IMR-90 (cell line): Measurements from ENCODE around the gene RAD18. TPM values are rescaled to one million over a fixed set of nuclear protein-coding genes. Genes with fewer than 3 reads are reported as not detected.

Experiments used
- ATAC-seq: fragments of 200-7000 bp; cut with Tn5 transposase; 2 replicates; pipeline ENCODE4 v1.9.1; 2020; ENCODE audit warnings: low read depth, mild to moderate bottlenecking, moderate library complexity
- BruUV-seq: library from RNA; stranded (reverse); fragments of 400-500 nt; replicated peaks from 2 replicates; lab custom pipeline; 2021; lab: Mats Ljungman, UMichigan
- CTCF ChIA-PET: fragments of 300-600 bp; formaldehyde crosslinking; extraction: SDS; loops from one replicate; lab custom pipeline; 2021; ENCODE audit warnings: antibody characterized with exemption; lab: Yijun Ruan, JAX
- POLR2A ChIA-PET: fragments of 300-600 bp; sonication (Branson Sonifier 250); formaldehyde crosslinking; loops from one replicate; lab custom pipeline; 2022; ENCODE audit warnings: antibody characterized with exemption; ENCODE audit not compliant: unreplicated experiment; lab: Charles Lee
- DNase-seq: peaks from one replicate; pipeline ENCODE4 v3.0.0; 2013
- H2AFZ ChIP-seq: replicated peaks from 2 replicates; pipeline ENCODE3; 2013; ENCODE audit warnings: low read length, mild to moderate bottlenecking; ENCODE audit not compliant: poor library complexity
- H2AK5ac ChIP-seq: 2 replicates; pipeline ENCODE4 v1.6.1; 2013; ENCODE audit warnings: low read depth, low read length, inconsistent platforms
- H2AK9ac ChIP-seq: replicated peaks from 2 replicates; pipeline ENCODE3; 2013; ENCODE audit warnings: mild to moderate bottlenecking, low read depth, low read length, moderate library complexity; ENCODE audit not compliant: poor library complexity
- H2BK120ac ChIP-seq: 2 replicates; pipeline ENCODE4 v1.6.1; 2013; ENCODE audit warnings: low read depth, low read length, inconsistent platforms
- H2BK15ac ChIP-seq: 3 replicates; pipeline ENCODE4 v1.6.1; 2013; ENCODE audit warnings: low read depth, low read length, inconsistent platforms
- H2BK20ac ChIP-seq: 2 replicates; pipeline ENCODE4 v1.6.1; 2013; ENCODE audit warnings: low read depth, mild to moderate bottlenecking, inconsistent platforms, low read length, moderate library complexity
- H2BK5ac ChIP-seq: 2 replicates; pipeline ENCODE4 v1.6.1; 2013; ENCODE audit warnings: mild to moderate bottlenecking, low read depth, low read length, inconsistent platforms; ENCODE audit not compliant: poor library complexity, severe bottlenecking
- H3K14ac ChIP-seq: replicated peaks from 2 replicates; pipeline ENCODE4 v1.6.1; 2013; ENCODE audit warnings: low read depth, low read length, inconsistent platforms
- H3K18ac ChIP-seq: 2 replicates; pipeline ENCODE4 v1.6.1; 2013; ENCODE audit warnings: low read depth, low read length, control low read depth
- H3K23ac ChIP-seq: 2 replicates; pipeline ENCODE4 v1.6.1; 2013; ENCODE audit warnings: low read depth, low read length, inconsistent platforms
- H3K27ac ChIP-seq: 2 replicates; pipeline ENCODE4 v1.5.1; 2013; ENCODE audit warnings: mild to moderate bottlenecking, control low read depth, low read length; ENCODE audit not compliant: insufficient read depth
- H3K27me3 ChIP-seq: 2 replicates; pipeline ENCODE4 v1.6.1; 2013; ENCODE audit warnings: low read length; ENCODE audit not compliant: control insufficient read depth, insufficient read depth
- H3K36me3 ChIP-seq: 2 replicates; pipeline ENCODE4 v1.6.1; 2013; ENCODE audit warnings: low read length, mixed read lengths; ENCODE audit not compliant: control insufficient read depth, insufficient read depth
- H3K4ac ChIP-seq: 2 replicates; pipeline ENCODE4 v1.6.1; 2013; ENCODE audit warnings: low read depth, low read length, inconsistent platforms
- H3K4me1 ChIP-seq: 2 replicates; pipeline ENCODE4 v1.6.1; 2013; ENCODE audit warnings: low read length, mixed read lengths; ENCODE audit not compliant: control insufficient read depth, insufficient read depth
- H3K4me2 ChIP-seq: 2 replicates; pipeline ENCODE4 v1.6.1; 2013; ENCODE audit warnings: low read depth, mild to moderate bottlenecking, control low read depth, low read length, moderate library complexity
- H3K4me3 ChIP-seq: 2 replicates; pipeline ENCODE4 v1.5.1; 2013; ENCODE audit warnings: low read depth, mild to moderate bottlenecking, control low read depth, low read length, moderate library complexity; ENCODE audit not compliant: insufficient read depth
- H3K56ac ChIP-seq: 2 replicates; pipeline ENCODE4 v1.6.1; 2013; ENCODE audit warnings: low read length, inconsistent platforms; ENCODE audit not compliant: insufficient read depth; ENCODE audit errors: extremely low read depth
- H3K79me1 ChIP-seq, 2 experiments: 2 replicates each; pipeline ENCODE4 v1.6.1; 2013; ENCODE audit warnings: low read length in 2 of 2, inconsistent platforms in 1 of 2, low read depth in 1 of 2
- H3K9ac ChIP-seq: 2 replicates; pipeline ENCODE4 v1.6.1; 2013; ENCODE audit warnings: low read depth, low read length, control low read depth
- H3K9me1 ChIP-seq: 2 replicates; pipeline ENCODE4 v1.6.1; 2013; ENCODE audit warnings: low read length, inconsistent platforms; ENCODE audit not compliant: insufficient read depth
- H3K9me3 ChIP-seq: 2 replicates; pipeline ENCODE4 v1.6.1; 2013; ENCODE audit warnings: low read length; ENCODE audit not compliant: control insufficient read depth, insufficient read depth
- H4K20me1 ChIP-seq: 2 replicates; pipeline ENCODE4 v1.6.1; 2013; ENCODE audit warnings: low read length, inconsistent platforms; ENCODE audit not compliant: insufficient read depth
- H4K5ac ChIP-seq: 2 replicates; pipeline ENCODE4 v1.6.1; 2013; ENCODE audit warnings: mild to moderate bottlenecking, low read depth, low read length, control low read depth
- H4K8ac ChIP-seq, 2 experiments: 2 replicates each; pipeline ENCODE4 v1.6.1; 2013; ENCODE audit warnings: low read depth in 2 of 2, low read length in 2 of 2, control low read depth in 1 of 2, inconsistent platforms in 1 of 2
- H4K91ac ChIP-seq: 2 replicates; pipeline ENCODE4 v1.6.1; 2013; ENCODE audit warnings: low read depth, low read length, inconsistent platforms; ENCODE audit not compliant: insufficient read depth
- CEBPB ChIP-seq: IDR thresholded peaks from 2 replicates; pipeline ENCODE4 v1.6.1; 2012; ENCODE audit warnings: low read depth, low read length, improper control_type of control experiment
- CHD1 ChIP-seq: IDR thresholded peaks from 2 replicates; pipeline ENCODE4 v1.6.1; 2012; ENCODE audit warnings: low read depth, low read length, improper control_type of control experiment
- MAFK ChIP-seq: IDR thresholded peaks from 2 replicates; pipeline ENCODE4 v1.6.1; 2012; ENCODE audit warnings: low read depth, low read length, improper control_type of control experiment
- MAZ ChIP-seq: IDR thresholded peaks from 2 replicates; pipeline ENCODE4 v1.6.1; 2012; ENCODE audit warnings: low read depth, mild to moderate bottlenecking, low read length, improper control_type of control experiment, moderate library complexity, borderline replicate concordance
- MXI1 ChIP-seq: IDR thresholded peaks from 2 replicates; pipeline ENCODE4 v1.6.1; 2012; ENCODE audit warnings: low read depth, mild to moderate bottlenecking, low read length, moderate library complexity, borderline replicate concordance
- NFE2L2 ChIP-seq: fragments of 150-350 bp; IDR thresholded peaks from 2 replicates; pipeline ENCODE4 v1.6.1; 2016; ENCODE audit warnings: low read depth, mild to moderate bottlenecking, low read length
- POLR2A ChIP-seq: IDR thresholded peaks from 2 replicates; pipeline ENCODE4 v1.6.1; 2012; ENCODE audit warnings: mild to moderate bottlenecking, low read depth, low read length
- RFX5 ChIP-seq: IDR thresholded peaks from 2 replicates; pipeline ENCODE4 v1.8.0; 2012; ENCODE audit warnings: low read depth, mild to moderate bottlenecking, low read length, moderate library complexity
- SMC3 ChIP-seq: fragments of 150-350 bp; IDR thresholded peaks from 2 replicates; pipeline ENCODE4 v1.6.1; 2016; ENCODE audit warnings: low read depth, mild to moderate bottlenecking, antibody characterized with exemption, low read length, moderate library complexity
- WGBS, 2 experiments: methylation state at CpG; one replicate each; pipeline versions ENCODE4 v1.1.5 to v1.1.7; 2013; ENCODE audit warnings: missing lambda C conversion rate in 2 of 2; ENCODE audit not compliant: insufficient read length in 1 of 2; ENCODE audit errors: extremely low coverage in 2 of 2; 5-methylcytosine and 5-hydroxymethylcytosine counted together
- dilution Hi-C: fragments of 300-500 bp; cut with HindIII; formaldehyde crosslinking; loops from one replicate; pipeline ENCODE4 v1.14.3; 2018; ENCODE audit warnings: low sequenced_read_pairs; ENCODE audit not compliant: unreplicated experiment
- in situ Hi-C: fragments of 300-500 bp; cut with MboI; formaldehyde crosslinking; loops from 3 replicates; pipeline ENCODE4 v1.14.3; 2019; ENCODE audit warnings: low sequenced_read_pairs, inconsistent platforms, mixed read lengths
- intact Hi-C: fragments of 100-400 bp; cut with micrococcal nuclease; formaldehyde crosslinking; loops from 2 replicates; pipeline ENCODE4 v1.10.0; 2022
- polyA plus RNA-seq, 3 experiments: library from polyadenylated mRNA; depleted of rRNA; stranded (reverse); fragments of >200 nt; gene quantifications; 2 replicates each; pipeline ENCODE4 v1.2.3, GENCODE V29; 2012; ENCODE audit warnings: low replicate concordance in 1 of 3
- total RNA-seq: library from RNA; depleted of rRNA; stranded (reverse); fragments of >200 nt; gene quantifications from 2 replicates; pipeline ENCODE4 v1.2.3, GENCODE V29; 2012
- TF ChIP-seq, protein P1 (sequence below): conservative IDR thresholded peaks from 2 replicates; pipeline ENCODE4 v1.5.1; 2012; ENCODE audit warnings: mild to moderate bottlenecking, low read depth, low read length, improper control_type of control experiment
- TF ChIP-seq, protein P2 (sequence below): fragments of 150-350 bp; IDR thresholded peaks from 2 replicates; pipeline ENCODE4 v1.6.1; 2016; ENCODE audit warnings: low read depth, mild to moderate bottlenecking, low read length, moderate library complexity, borderline replicate concordance
- TF ChIP-seq, protein P3 (sequence below): fragments of 150-350 bp; IDR thresholded peaks from 2 replicates; pipeline ENCODE4 v1.6.1; 2017; ENCODE audit warnings: mild to moderate bottlenecking, antibody characterized with exemption, low read length, low read depth

RAD18 gene
- total and polyA plus RNA-seq, 2 of the 4 experiments (the other 2 are of a cell fraction): 8.2 to 17.2 TPM

DNA sequence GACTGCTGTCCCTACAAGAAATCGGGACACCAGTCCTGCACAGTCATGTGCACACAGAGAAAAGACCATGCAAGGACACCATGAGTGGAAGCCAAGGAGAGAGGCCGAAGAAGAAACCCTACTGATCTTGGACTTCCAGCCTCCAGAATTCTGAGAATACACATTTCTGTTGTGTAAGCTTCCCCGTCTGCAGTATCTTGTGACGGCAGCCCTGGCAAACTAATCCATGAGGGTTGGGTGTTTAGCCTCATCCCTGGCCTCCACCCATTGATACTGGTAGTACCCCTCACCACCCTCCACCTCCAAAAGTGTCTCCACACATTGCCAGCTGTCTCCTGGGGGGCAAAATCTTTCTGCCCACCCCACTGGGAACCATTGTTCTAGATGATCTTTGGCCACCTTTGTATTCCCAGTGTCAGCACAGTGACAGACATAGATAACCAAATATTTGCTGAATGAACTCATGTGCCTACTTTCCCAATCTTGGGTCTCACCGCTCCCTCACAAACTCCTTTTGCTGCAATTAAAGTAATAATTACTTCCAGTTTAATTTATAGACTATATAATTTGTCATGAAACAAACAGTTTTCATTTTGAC lies 83.8 kb downstream of the RAD18 start:
- in situ Hi-C loops (no loop called here), dilution Hi-C loops (no loop called here), intact Hi-C loops (no loop called here)
- Histone ChIP-seq H3K18ac (no peak overlapping the region), H3K4me3 (no peak overlapping the region), H3K9ac (no peak overlapping the region), H4K5ac (no peak overlapping the region), H3K23ac (no peak overlapping the region), H2AFZ (no peak overlapping the region), H2AK9ac (no peak overlapping the region), H3K9me3 (peaks cover 2% of the 10 kb centered on the region; the same call in 1 of the 2 replicates), H2BK5ac (no peak overlapping the region), H4K8ac (no peak overlapping the region), H2BK120ac (no peak overlapping the region), H3K9me1 (peaks cover 7% of the 10 kb centered on the region; the same call in 1 of the 2 replicates), H3K56ac (no peak overlapping the region), H3K27ac (no peak overlapping the region), H3K4me2 (no peak overlapping the region), H2BK20ac (no peak overlapping the region), H3K79me1 (peaks cover 5 to 7% of the 10 kb centered on the region in 2 experiments; a peak in 2 of 4 replicates), H3K36me3 (peaks cover 2% of the 10 kb centered on the region; the same call in 1 of the 2 replicates), H3K4me1 (no peaks in the 10 kb centered on the region), H2BK15ac (no peak overlapping the region), H3K4ac (no peak overlapping the region), H3K27me3 (no peaks in the 10 kb centered on the region), H3K14ac (no peak overlapping the region), H4K20me1 (no peaks in the 10 kb centered on the region), H4K91ac (no peak overlapping the region; the same call in 1 of the 2 replicates), H2AK5ac (no peak overlapping the region)
- no peak for DNase-seq
- BruUV-seq: no TSS peak
- no peak for ATAC-seq
- ChIA-PET POLR2A (no interaction called here), CTCF (no interaction called here)
- WGBS, 2 experiments: no CpG with 5 or more reads among the region's 5 CpGs
- TF ChIP-seq MAZ (no peak), MXI1 (no peak), NFE2L2 (no peak), RFX5 (no peak), POLR2A (no peak), CEBPB (no peak), SMC3 (no peak), MAFK (no peak), CHD1 (no peak)
- TF ChIP-seq, protein P1, sequence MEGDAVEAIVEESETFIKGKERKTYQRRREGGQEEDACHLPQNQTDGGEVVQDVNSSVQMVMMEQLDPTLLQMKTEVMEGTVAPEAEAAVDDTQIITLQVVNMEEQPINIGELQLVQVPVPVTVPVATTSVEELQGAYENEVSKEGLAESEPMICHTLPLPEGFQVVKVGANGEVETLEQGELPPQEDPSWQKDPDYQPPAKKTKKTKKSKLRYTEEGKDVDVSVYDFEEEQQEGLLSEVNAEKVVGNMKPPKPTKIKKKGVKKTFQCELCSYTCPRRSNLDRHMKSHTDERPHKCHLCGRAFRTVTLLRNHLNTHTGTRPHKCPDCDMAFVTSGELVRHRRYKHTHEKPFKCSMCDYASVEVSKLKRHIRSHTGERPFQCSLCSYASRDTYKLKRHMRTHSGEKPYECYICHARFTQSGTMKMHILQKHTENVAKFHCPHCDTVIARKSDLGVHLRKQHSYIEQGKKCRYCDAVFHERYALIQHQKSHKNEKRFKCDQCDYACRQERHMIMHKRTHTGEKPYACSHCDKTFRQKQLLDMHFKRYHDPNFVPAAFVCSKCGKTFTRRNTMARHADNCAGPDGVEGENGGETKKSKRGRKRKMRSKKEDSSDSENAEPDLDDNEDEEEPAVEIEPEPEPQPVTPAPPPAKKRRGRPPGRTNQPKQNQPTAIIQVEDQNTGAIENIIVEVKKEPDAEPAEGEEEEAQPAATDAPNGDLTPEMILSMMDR: no peak
- TF ChIP-seq, protein P2, sequence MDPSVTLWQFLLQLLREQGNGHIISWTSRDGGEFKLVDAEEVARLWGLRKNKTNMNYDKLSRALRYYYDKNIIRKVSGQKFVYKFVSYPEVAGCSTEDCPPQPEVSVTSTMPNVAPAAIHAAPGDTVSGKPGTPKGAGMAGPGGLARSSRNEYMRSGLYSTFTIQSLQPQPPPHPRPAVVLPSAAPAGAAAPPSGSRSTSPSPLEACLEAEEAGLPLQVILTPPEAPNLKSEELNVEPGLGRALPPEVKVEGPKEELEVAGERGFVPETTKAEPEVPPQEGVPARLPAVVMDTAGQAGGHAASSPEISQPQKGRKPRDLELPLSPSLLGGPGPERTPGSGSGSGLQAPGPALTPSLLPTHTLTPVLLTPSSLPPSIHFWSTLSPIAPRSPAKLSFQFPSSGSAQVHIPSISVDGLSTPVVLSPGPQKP: no peak
- TF ChIP-seq, protein P3, sequence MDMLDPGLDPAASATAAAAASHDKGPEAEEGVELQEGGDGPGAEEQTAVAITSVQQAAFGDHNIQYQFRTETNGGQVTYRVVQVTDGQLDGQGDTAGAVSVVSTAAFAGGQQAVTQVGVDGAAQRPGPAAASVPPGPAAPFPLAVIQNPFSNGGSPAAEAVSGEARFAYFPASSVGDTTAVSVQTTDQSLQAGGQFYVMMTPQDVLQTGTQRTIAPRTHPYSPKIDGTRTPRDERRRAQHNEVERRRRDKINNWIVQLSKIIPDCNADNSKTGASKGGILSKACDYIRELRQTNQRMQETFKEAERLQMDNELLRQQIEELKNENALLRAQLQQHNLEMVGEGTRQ: no peak
